ENCODE results near the gene MAP3K2. TPM values are rescaled to one million over a fixed set of nuclear protein-coding genes. Genes with fewer than 3 reads are reported as not detected.

MAP3K2 gene
- total RNA-seq, 1 experiment from 2014 or later = 54.8 TPM

- no peak overlapping the region for H3K27ac ChIP-seq (ENCODE audit: low read depth, low read length, poor library complexity, severe bottlenecking)
- H3K27me3 ChIP-seq (replicated peaks; ENCODE audit: insufficient read depth, low read depth, low read length, poor library complexity) = no peaks in the 10 kb centered on the region
- CTCF ChIA-PET = interaction anchor here (0.6 kb wide), 1 partner anchor 409 kb away, joined by 11 read pairs; no protein-coding TSS in a partner anchor
- intact Hi-C loops (cut with micrococcal nuclease; ENCODE audit: unreplicated experiment) = no loop called here
- BruUV-seq (replicated peaks) = no TSS peak
- TF ChIP-seq EZH2 (IDR thresholded peaks at IDR 0.05; ENCODE audit: borderline replicate concordance, low read depth, low read length, poor library complexity, severe bottlenecking) (no peak), CTCF (conservative IDR thresholded peaks at IDR 0.05; ENCODE audit: low read depth, low read length) (no peak)
- H3K9me3 ChIP-seq (ENCODE audit: low read depth, low read length, poor library complexity, severe bottlenecking) = no peaks in the 10 kb centered on the region
- no peaks in the 10 kb centered on the region for H3K4me1 ChIP-seq (ENCODE audit: insufficient read depth, low read length, poor library complexity, severe bottlenecking)
- H3K36me3 ChIP-seq (ENCODE audit: insufficient read depth, low read length, poor library complexity, severe bottlenecking) = peaks cover 46% of the 10 kb centered on the region
- DNase-seq (ENCODE audit: low spot score) = no peak
- H3K4me3 ChIP-seq (ENCODE audit: low read depth, low read length, poor library complexity, severe bottlenecking) = no peak overlapping the region
- POLR2A ChIA-PET (ENCODE audit: low non-redundant PET) = no interaction called here
Measured at GRCh38 chr2:127259355-127259754, 128.4 kb downstream of the MAP3K2 start.

- Histone ChIP-seq H3K27me3 (replicated peaks; ENCODE audit: insufficient read depth, low read depth, low read length, poor library complexity) (no peaks in the 10 kb centered on the region), H3K36me3 (ENCODE audit: insufficient read depth, low read length, poor library complexity, severe bottlenecking) (peaks cover 46% of the 10 kb centered on the region), H3K4me1 (ENCODE audit: insufficient read depth, low read length, poor library complexity, severe bottlenecking) (no peaks in the 10 kb centered on the region), H3K9me3 (ENCODE audit: low read depth, low read length, poor library complexity, severe bottlenecking) (no peaks in the 10 kb centered on the region), H3K27ac (ENCODE audit: low read depth, low read length, poor library complexity, severe bottlenecking) (no peak overlapping the region), H3K4me3 (ENCODE audit: low read depth, low read length, poor library complexity, severe bottlenecking) (no peak overlapping the region)
- no peak for DNase-seq (ENCODE audit: low spot score)
- ChIA-PET POLR2A (ENCODE audit: low non-redundant PET) (no interaction called here), CTCF (no interaction called here)
- no peak for TF ChIP-seq CTCF (conservative IDR thresholded peaks at IDR 0.05; ENCODE audit: low read depth, low read length)
- no peak for TF ChIP-seq EZH2 (IDR thresholded peaks at IDR 0.05; ENCODE audit: borderline replicate concordance, low read depth, low read length, poor library complexity, severe bottlenecking)
- intact Hi-C loops (cut with micrococcal nuclease; ENCODE audit: unreplicated experiment) = no loop called here
- no TSS peak for BruUV-seq (replicated peaks)
Measured at GRCh38 chr2:127256866-127257265, 130.9 kb downstream of the MAP3K2 start.

- CTCF ChIA-PET = no interaction called here
- no peak for TF ChIP-seq EZH2 (IDR thresholded peaks at IDR 0.05; ENCODE audit: borderline replicate concordance, low read depth, low read length, poor library complexity, severe bottlenecking)
- no peak for TF ChIP-seq CTCF (conservative IDR thresholded peaks at IDR 0.05; ENCODE audit: low read depth, low read length)
Measured at GRCh38 chr2:127256381-127256780, 131.4 kb downstream of the MAP3K2 start.

More at GRCh38 chr2:127256381-127256780, 131.4 kb downstream of the MAP3K2 start:
- Histone ChIP-seq H3K27ac (ENCODE audit: low read depth, low read length, poor library complexity, severe bottlenecking) (no peak overlapping the region), H3K4me1 (ENCODE audit: insufficient read depth, low read length, poor library complexity, severe bottlenecking) (no peaks in the 10 kb centered on the region), H3K27me3 (replicated peaks; ENCODE audit: insufficient read depth, low read depth, low read length, poor library complexity) (no peaks in the 10 kb centered on the region), H3K4me3 (ENCODE audit: low read depth, low read length, poor library complexity, severe bottlenecking) (no peak overlapping the region), H3K9me3 (ENCODE audit: low read depth, low read length, poor library complexity, severe bottlenecking) (no peaks in the 10 kb centered on the region), H3K36me3 (ENCODE audit: insufficient read depth, low read length, poor library complexity, severe bottlenecking) (peaks cover 44% of the 10 kb centered on the region)
- no peak for DNase-seq (ENCODE audit: low spot score)
- POLR2A ChIA-PET (ENCODE audit: low non-redundant PET) = no interaction called here
- no TSS peak for BruUV-seq (replicated peaks)
- intact Hi-C loops (cut with micrococcal nuclease; ENCODE audit: unreplicated experiment) = no loop called here

Data from A673 (cell line).